NCI-H2196 treated with DMSO at 0.1 percent for 48 hours (cell line): ENCODE data around the gene NUP50.

ENCODE experiments used
- DNase-seq: peaks from one replicate; lab custom pipeline; 2025; ENCODE audit not compliant: unreplicated experiment; lab: John Stamatoyannopoulos, UW

Gene NUP50

GRCh38 chr22:45208696-45208992, 44.9 kb downstream of the NUP50 start:
- no peak for DNase-seq

GRCh38 chr22:45208993-45209838, 45.5 kb downstream of the NUP50 start:
- no peak for DNase-seq

- DNase-seq = no peak
Measured at GRCh38 chr22:45210174-45210573, 46.4 kb downstream of the NUP50 start.

GRCh38 chr22:45210577-45210976, 46.9 kb downstream of the NUP50 start:
- no peak for DNase-seq

- DNase-seq = no peak
Measured at GRCh38 chr22:45210991-45211390, 47.3 kb downstream of the NUP50 start.

GRCh38 chr22:45211435-45211834, 47.7 kb downstream of the NUP50 start:
- DNase-seq = no peak

GRCh38 chr22:45211848-45212247, 48.1 kb downstream of the NUP50 start:
- DNase-seq = no peak

- no peak for DNase-seq
Measured at GRCh38 chr22:45212306-45212709, 48.6 kb downstream of the NUP50 start.

GRCh38 chr22:45212992-45213751, 49.4 kb downstream of the NUP50 start:
- DNase-seq = no peak

- DNase-seq = no peak
Measured at GRCh38 chr22:45216133-45217003, 52.6 kb downstream of the NUP50 start.

GRCh38 chr22:45217345-45217744, 53.6 kb downstream of the NUP50 start:
- no peak for DNase-seq

GRCh38 chr22:45217806-45218205, 54.1 kb downstream of the NUP50 start:
- no peak for DNase-seq

GRCh38 chr22:45218976-45219375, 55.3 kb downstream of the NUP50 start:
- no peak for DNase-seq

GRCh38 chr22:45221201-45221600, 57.5 kb downstream of the NUP50 start:
- no peak for DNase-seq

- DNase-seq = no peak
Measured at GRCh38 chr22:45223304-45224117, 59.8 kb downstream of the NUP50 start.

GRCh38 chr22:45224331-45224730, 60.6 kb downstream of the NUP50 start:
- DNase-seq = no peak

GRCh38 chr22:45224988-45225731, 61.4 kb downstream of the NUP50 start:
- no peak for DNase-seq

- DNase-seq = no peak
Measured at GRCh38 chr22:45225732-45226502, 62.2 kb downstream of the NUP50 start.

- peak; percentile 75 for DNase-seq
Measured at GRCh38 chr22:45226503-45227186, 62.9 kb downstream of the NUP50 start.
